SK-N-SH treated with all-trans-retinoic acid at 6 μM for 48 hours (cell line): Measurements from ENCODE around the gene ANKRD44.

ENCODE experiments used
- OSR1 ChIP-seq: fragments of 250-450 bp; sonication (Bioruptor Pico); IDR thresholded peaks from 2 replicates; pipeline ENCODE4 v1.8.0; 2022; ENCODE audit warnings: moderate library complexity, mild to moderate bottlenecking, inconsistent platforms
- TCF4 ChIP-seq: fragments of 250-450 bp; sonication (Bioruptor Pico); IDR thresholded peaks from 2 replicates; pipeline ENCODE4 v1.8.0; 2021; ENCODE audit warnings: mild to moderate bottlenecking, moderate library complexity, borderline replicate concordance
- TOX ChIP-seq: fragments of 250-450 bp; sonication (Bioruptor Pico); IDR thresholded peaks from 2 replicates; pipeline ENCODE4 v1.8.0; 2021; ENCODE audit warnings: mild to moderate bottlenecking, moderate library complexity, borderline replicate concordance
- TSHZ2 ChIP-seq: fragments of 250-450 bp; sonication (Bioruptor Pico); IDR thresholded peaks from 2 replicates; pipeline ENCODE4 v1.5.0; 2020; ENCODE audit warnings: mild to moderate bottlenecking, moderate library complexity
- ZFP3 ChIP-seq: fragments of 250-450 bp; sonication (Bioruptor Pico); IDR thresholded peaks from 2 replicates; pipeline ENCODE4 v1.5.0; 2020; ENCODE audit warnings: mild to moderate bottlenecking, moderate library complexity
- ZNF565 ChIP-seq: fragments of 450-650 bp; formaldehyde crosslinking; conservative IDR thresholded peaks from 2 replicates; pipeline ENCODE4 v1.5.0; 2020; ENCODE audit warnings: low read depth, mild to moderate bottlenecking, moderate library complexity
- TF ChIP-seq, protein P1 (sequence below): fragments of 250-450 bp; sonication (Bioruptor Pico); IDR thresholded peaks from 2 replicates; pipeline ENCODE4 v1.5.1; 2020; ENCODE audit warnings: low read depth, mild to moderate bottlenecking, moderate library complexity
- TF ChIP-seq, protein P2 (sequence below): fragments of 250-450 bp; sonication (Bioruptor Pico); IDR thresholded peaks from 2 replicates; pipeline ENCODE4 v1.5.1; 2021; ENCODE audit warnings: mild to moderate bottlenecking, moderate library complexity

GRCh38 chr2:196939371-196939770 lies 371.2 kb downstream of the ANKRD44 start:
- TF ChIP-seq, protein P1, sequence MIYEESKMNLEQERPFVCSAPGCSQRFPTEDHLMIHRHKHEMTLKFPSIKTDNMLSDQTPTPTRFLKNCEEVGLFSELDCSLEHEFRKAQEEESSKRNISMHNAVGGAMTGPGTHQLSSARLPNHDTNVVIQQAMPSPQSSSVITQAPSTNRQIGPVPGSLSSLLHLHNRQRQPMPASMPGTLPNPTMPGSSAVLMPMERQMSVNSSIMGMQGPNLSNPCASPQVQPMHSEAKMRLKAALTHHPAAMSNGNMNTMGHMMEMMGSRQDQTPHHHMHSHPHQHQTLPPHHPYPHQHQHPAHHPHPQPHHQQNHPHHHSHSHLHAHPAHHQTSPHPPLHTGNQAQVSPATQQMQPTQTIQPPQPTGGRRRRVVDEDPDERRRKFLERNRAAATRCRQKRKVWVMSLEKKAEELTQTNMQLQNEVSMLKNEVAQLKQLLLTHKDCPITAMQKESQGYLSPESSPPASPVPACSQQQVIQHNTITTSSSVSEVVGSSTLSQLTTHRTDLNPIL: no peak
- no peak for TF ChIP-seq TSHZ2 (CRISPR knock-in tag)
- no peak for TF ChIP-seq ZFP3 (CRISPR knock-in tag)
- TF ChIP-seq TCF4 (CRISPR knock-in tag): no peak
- TF ChIP-seq ZNF565: no peak
- TF ChIP-seq, protein P2, sequence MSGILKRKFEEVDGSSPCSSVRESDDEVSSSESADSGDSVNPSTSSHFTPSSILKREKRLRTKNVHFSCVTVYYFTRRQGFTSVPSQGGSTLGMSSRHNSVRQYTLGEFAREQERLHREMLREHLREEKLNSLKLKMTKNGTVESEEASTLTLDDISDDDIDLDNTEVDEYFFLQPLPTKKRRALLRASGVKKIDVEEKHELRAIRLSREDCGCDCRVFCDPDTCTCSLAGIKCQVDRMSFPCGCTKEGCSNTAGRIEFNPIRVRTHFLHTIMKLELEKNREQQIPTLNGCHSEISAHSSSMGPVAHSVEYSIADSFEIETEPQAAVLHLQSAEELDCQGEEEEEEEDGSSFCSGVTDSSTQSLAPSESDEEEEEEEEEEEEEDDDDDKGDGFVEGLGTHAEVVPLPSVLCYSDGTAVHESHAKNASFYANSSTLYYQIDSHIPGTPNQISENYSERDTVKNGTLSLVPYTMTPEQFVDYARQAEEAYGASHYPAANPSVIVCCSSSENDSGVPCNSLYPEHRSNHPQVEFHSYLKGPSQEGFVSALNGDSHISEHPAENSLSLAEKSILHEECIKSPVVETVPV (CRISPR knock-in tag): no peak
- TF ChIP-seq TOX (CRISPR knock-in tag): no peak
- no peak for TF ChIP-seq OSR1 (CRISPR knock-in tag)
